ENCODE measurements around the gene TCN1. TPM values are rescaled to one million over a fixed set of nuclear protein-coding genes. Genes with fewer than 3 reads are reported as not detected.

The TCN1 gene
- total and polyA plus RNA-seq, 2 donors from 2014 or later: 1.8 TPM; not detected in 1

GRCh38 chr11:59899532-59899931 is 33.2 kb upstream of the TCN1 start:
- Histone ChIP-seq H3K27me3 (ENCODE audit: control insufficient read depth, insufficient read depth, low read length) (no peaks in the 10 kb centered on the region), H3K36me3 (ENCODE audit: control insufficient read depth in 2 of 3, insufficient read depth in 3 of 3, low read length in 3 of 3) (no peaks in the 10 kb centered on the region), H3K9ac (ENCODE audit: low read length in 3 of 3) (no peak overlapping the region), H3K4me3 (ENCODE audit: low read length in 3 of 3) (no peak overlapping the region), H3K4me1 (ENCODE audit: control insufficient read depth in 2 of 3, insufficient read depth in 2 of 3, low read depth in 1 of 3, low read length in 3 of 3) (no peaks in the 10 kb centered on the region), H3K9me3 (ENCODE audit: control insufficient read depth in 2 of 3, insufficient read depth in 1 of 3, low read length in 3 of 3) (no peaks in the 10 kb centered on the region), H3K27ac (ENCODE audit: low read depth in 2 of 2, low read length in 2 of 2) (no peak overlapping the region)
- DNase-seq: no peak
- no peak for FAIRE-seq
- TF ChIP-seq CTCF (IDR thresholded peaks at IDR 0.05; ENCODE audit: borderline replicate concordance, extremely low read depth, insufficient read depth): no peak
- intact Hi-C loops (cut with DNase I): no loop called here

DNA sequence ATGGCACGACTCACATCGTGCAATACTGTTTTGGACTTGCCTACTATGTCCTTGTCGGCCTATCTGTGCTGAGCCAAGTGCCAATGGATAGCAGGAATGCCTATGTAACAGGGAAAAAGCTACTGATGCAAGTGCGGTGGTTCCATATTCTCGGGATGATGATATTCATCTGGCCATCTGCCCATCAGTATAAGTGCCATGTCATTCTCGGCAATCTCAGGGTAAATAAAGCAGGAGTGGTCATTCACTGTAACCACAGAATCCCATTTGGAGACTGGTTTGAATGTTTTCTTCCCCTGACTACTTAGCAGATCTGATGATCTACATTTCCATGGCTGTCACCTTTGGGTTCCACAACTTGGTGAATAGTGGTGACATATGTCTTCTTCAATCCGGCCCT is 32.4 kb upstream of the TCN1 start:
- FAIRE-seq (no peak), DNase-seq (no peak)
- Histone ChIP-seq H3K4me1 (ENCODE audit: control insufficient read depth in 2 of 3, insufficient read depth in 2 of 3, low read depth in 1 of 3, low read length in 3 of 3) (no peaks in the 10 kb centered on the region), H3K27ac (ENCODE audit: low read depth in 2 of 2, low read length in 2 of 2) (no peak overlapping the region), H3K4me3 (ENCODE audit: low read length in 3 of 3) (no peak overlapping the region), H3K9me3 (ENCODE audit: control insufficient read depth in 2 of 3, insufficient read depth in 1 of 3, low read length in 3 of 3) (peaks cover 0 to 2% (median 0%) of the 10 kb centered on the region in 3 donors), H3K36me3 (ENCODE audit: control insufficient read depth in 2 of 3, insufficient read depth in 3 of 3, low read length in 3 of 3) (no peaks in the 10 kb centered on the region), H3K9ac (ENCODE audit: low read length in 3 of 3) (no peak overlapping the region), H3K27me3 (ENCODE audit: control insufficient read depth, insufficient read depth, low read length) (no peaks in the 10 kb centered on the region)
- no peak for TF ChIP-seq CTCF (IDR thresholded peaks at IDR 0.05; ENCODE audit: borderline replicate concordance, extremely low read depth, insufficient read depth)
- intact Hi-C loops (cut with DNase I): no loop called here

- intact Hi-C loops (cut with DNase I): no loop called here
- no peak overlapping the region for H3K27ac ChIP-seq (ENCODE audit: low read depth in 2 of 2, low read length in 2 of 2)
- H3K9ac ChIP-seq (ENCODE audit: low read length in 3 of 3): no peak overlapping the region
- DNase-seq: peak in 1 of 5 donors; percentile 52
- H3K9me3 ChIP-seq (ENCODE audit: control insufficient read depth in 2 of 3, insufficient read depth in 1 of 3, low read length in 3 of 3): peaks cover 0 to 2% (median 0%) of the 10 kb centered on the region in 3 donors
- no peaks in the 10 kb centered on the region for H3K4me1 ChIP-seq (ENCODE audit: control insufficient read depth in 2 of 3, insufficient read depth in 2 of 3, low read depth in 1 of 3, low read length in 3 of 3)
- no peak for FAIRE-seq
- TF ChIP-seq CTCF (IDR thresholded peaks at IDR 0.05; ENCODE audit: borderline replicate concordance, extremely low read depth, insufficient read depth): no peak
- H3K27me3 ChIP-seq (ENCODE audit: control insufficient read depth, insufficient read depth, low read length): no peaks in the 10 kb centered on the region
- no peaks in the 10 kb centered on the region for H3K36me3 ChIP-seq (ENCODE audit: control insufficient read depth in 2 of 3, insufficient read depth in 3 of 3, low read length in 3 of 3)
- no peak overlapping the region for H3K4me3 ChIP-seq (ENCODE audit: low read length in 3 of 3)
Observed at GRCh38 chr11:59898046-59898445, 31.8 kb upstream of the TCN1 start.

GRCh38 chr11:59894616-59895015 is 28.3 kb upstream of the TCN1 start:
- no peaks in the 10 kb centered on the region for H3K4me1 ChIP-seq (ENCODE audit: control insufficient read depth in 2 of 3, insufficient read depth in 2 of 3, low read depth in 1 of 3, low read length in 3 of 3)
- no peak overlapping the region for H3K4me3 ChIP-seq (ENCODE audit: low read length in 3 of 3)
- H3K27me3 ChIP-seq (ENCODE audit: control insufficient read depth, insufficient read depth, low read length): no peaks in the 10 kb centered on the region
- FAIRE-seq (no peak), DNase-seq (no peak)
- H3K36me3 ChIP-seq (ENCODE audit: control insufficient read depth in 2 of 3, insufficient read depth in 3 of 3, low read length in 3 of 3): no peaks in the 10 kb centered on the region
- intact Hi-C loops (cut with DNase I): no loop called here
- H3K27ac ChIP-seq (ENCODE audit: low read depth in 2 of 2, low read length in 2 of 2): no peak overlapping the region
- H3K9me3 ChIP-seq (ENCODE audit: control insufficient read depth in 2 of 3, insufficient read depth in 1 of 3, low read length in 3 of 3): peaks cover 0 to 2% (median 0%) of the 10 kb centered on the region in 3 donors
- TF ChIP-seq CTCF (IDR thresholded peaks at IDR 0.05; ENCODE audit: borderline replicate concordance, extremely low read depth, insufficient read depth): no peak
- no peak overlapping the region for H3K9ac ChIP-seq (ENCODE audit: low read length in 3 of 3)

All from kidney (tissue), 14 donors.